ENCODE results near the gene IL9.

- TF ChIP-seq POLR2A (IDR thresholded peaks at IDR 0.05) = no peak
- no peak for TF ChIP-seq CTCF (IDR thresholded peaks at IDR 0.05)
- TF ChIP-seq EP300 (IDR thresholded peaks at IDR 0.05) = no peak
These were observed 16.1 kb downstream of the IL9 start for GRCh38 chr5:135879591-135879990.
